GM18868 (cell line): Measurements from ENCODE around the gene USP48.
A peak's percentile ranks its signal among the peaks of the same experiment; 100 is the strongest.
"Not testable (repeated sequence)": the region's sequence is repeated elsewhere in the genome, so short reads cannot be mapped to it uniquely, and the experiment has no call there.

Source experiments
- ATAC-seq: cut with Tn5 transposase; IDR thresholded peaks from one replicate; pipeline ENCODE4 v1.9.1; 2021; ENCODE audit warnings: mild to moderate bottlenecking, moderate library complexity; ENCODE audit not compliant: unreplicated experiment

USP48 gene

DNA sequence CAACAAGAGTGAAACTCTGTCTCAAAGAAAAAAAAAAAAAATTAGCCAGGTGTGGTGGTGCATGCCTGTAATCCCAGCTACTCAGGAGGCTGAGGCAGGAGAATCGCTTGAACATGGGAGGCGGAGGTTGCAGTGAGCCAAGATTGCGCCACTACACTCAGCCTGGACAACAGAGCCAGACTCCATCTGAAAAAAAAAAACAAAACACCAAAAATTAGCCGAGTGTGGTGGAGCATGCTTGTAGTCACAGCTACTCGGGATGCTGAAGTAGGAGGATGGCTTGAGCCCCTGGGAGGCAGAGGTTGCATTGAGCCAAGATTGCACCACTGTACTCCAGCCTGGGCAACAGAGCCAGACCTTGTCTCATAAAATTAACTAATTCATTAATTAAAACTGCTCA, 6.0 kb downstream of the USP48 start:
- not testable (repeated sequence) for ATAC-seq

DNA sequence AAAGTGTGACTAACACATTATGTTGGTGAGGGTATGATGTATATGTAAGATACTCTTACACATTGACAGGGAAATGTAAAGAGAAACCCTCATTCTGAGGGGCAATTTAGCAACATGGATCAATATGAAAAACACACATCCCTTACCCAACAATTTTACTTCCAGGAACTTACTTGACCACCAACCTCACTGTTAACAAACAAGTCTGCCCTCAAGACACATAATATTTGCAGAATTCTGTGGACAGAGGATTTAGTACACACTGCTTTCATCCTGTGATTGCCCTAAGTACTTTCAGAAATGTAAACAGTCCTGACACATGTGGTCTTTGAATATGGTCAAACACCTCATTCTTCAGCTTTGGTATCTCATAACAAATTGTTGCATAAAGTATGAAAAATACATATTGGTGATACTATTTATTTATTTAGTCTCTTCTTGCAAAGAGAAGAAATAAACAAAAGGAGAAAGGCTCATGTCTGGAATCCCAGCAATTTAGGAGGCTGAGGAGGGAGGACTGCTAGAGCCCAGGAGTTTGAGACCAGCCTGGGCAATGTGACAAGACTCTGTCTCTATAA, 6.9 kb downstream of the USP48 start:
- no peak for ATAC-seq

DNA sequence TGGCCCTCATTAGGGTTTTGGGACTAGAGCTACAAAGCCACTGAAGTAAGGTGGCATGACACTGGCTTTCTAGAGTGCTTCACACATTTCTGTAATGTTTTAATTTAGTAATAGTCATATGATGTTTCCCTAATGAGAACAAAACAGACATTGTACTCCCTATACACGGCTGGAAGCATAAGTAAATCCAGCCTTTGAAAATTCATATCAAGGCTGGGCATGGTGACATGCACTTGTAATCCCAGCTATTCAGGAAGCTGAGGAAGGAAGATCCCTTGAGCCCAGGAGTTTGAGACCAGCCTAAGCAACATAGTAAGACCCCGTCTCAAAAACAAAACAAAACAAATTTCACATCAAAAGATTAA, 7.4 kb downstream of the USP48 start:
- ATAC-seq, result no peak

DNA sequence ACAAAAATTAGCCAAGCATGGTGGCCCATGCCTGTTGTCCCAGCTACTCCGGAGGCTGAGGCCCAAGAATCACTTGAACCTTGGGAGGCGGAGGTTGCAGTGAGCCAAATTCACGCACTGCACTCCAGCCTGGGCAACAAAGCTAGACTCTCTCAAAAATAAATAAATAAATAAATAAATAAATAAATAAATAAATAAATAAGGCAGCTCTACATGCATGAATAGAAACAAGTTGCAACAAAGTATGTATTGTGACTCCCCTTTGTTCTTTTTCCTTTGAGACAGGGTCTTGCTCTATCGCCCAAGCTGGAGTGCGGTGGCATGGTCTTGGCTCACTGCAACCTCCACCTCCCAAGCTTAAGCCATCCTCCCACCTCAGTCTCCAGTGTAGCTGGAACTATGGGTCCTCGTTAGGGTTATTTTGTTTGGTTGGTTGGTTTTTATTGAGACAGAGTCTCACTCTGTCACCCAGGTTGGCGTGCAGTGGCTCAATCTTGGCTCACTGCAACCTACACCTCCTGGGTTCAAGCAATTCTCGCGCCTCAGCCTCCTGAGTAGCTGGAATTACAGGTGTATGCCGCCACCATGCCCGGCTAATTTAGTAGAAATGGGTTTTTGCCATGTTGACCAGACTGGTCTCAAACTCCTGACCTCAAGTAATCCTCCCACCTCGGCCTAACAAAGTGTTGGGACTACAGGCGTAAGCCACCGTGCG, 8.0 kb downstream of the USP48 start:
- ATAC-seq, result no peak

DNA sequence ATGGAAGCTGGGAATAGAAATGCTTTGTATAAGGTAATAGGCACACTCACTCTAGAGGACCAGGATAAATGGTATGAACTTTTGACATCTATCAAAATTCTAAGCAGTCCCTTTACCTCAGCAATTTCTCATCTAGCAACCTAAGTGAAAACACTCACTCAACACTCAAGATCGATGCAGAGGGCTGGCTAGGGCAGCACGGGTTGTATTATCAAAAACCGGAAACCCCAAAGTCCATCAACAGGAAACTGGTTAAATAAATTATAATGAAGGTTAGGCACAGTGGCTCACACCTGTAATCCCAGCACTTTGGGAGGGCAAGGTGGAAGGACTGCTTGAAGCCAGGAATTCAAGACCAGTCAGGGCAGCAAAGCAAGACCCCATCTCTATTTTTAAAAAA, 9.4 kb downstream of the USP48 start:
- no peak for ATAC-seq

DNA sequence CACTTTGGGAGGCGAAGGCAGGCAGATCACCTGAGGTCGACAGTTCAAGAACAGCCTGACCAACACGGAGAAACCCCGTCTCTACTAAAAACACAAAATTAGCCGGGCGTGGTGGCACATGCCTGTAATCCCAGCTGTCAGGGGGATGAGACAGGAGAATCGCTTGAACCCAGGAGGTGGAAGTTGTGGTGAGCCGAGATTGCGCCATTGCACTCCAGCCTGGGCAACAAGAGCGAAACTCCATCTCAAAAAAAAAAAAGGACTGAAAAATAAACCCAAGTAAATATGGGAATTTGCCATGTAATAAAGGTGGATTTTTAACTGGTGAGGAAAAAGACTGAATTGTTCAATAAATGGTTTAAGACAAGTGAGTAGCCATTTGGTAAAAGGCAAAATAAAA, 11.3 kb downstream of the USP48 start:
- not testable (repeated sequence) for ATAC-seq

DNA sequence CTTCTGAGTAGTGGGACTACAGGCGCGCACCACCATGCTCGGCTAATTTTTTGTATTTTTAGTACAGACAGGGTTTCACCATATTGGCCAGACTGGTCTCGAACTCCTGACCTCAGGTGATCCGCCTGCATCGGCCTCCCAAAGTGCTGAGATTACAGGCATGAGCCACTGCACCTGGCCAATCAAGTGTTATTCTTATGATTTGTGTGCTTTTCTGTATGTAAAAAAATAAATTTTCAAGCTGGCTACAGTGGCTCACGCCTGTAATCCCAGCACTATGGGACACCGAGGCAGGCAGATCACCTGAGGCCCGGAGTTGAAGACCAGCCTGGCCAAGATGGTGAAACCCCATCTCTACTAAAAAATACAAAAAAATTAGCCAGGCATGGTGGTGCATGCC, 12.3 kb downstream of the USP48 start:
- ATAC-seq, result not testable (repeated sequence)

DNA sequence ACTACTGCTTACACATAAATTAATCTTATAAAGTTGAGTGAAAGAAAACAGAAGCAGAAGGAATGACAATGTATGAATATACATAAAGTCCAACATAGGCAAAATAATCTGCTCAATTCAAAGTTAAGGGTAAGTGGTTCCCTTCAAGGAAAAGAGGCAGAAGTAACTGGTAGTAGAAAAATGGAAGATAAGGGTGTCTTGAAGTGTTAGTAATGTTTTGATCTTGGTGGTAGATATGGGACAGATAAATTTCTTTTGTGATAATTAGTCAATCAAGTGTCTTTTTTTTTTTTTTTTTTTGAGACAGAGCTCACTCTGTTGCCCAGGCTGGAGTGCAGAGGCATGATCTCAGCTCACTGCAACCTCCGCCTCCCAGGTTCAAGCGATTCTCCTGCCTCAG, 12.7 kb downstream of the USP48 start:
- ATAC-seq, result no peak

DNA sequence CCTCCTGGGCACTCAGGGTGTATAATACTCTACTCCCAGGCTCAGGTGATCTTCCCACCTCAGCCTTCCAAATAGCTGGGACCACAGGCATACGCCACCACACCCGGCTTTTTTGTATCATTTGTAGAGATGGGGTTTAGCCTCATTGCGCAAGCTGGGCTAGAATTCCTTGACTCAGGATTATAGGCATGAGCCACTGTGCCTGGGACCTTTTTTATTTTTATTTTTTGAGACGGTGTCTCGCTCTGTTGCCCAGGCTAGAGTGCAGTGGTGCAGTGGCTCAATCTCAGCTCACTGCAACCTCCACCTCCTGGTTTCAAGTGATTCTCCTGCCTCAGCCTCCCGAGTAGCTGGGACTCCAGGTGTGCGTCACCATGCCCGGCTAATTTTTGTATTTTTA, 15.8 kb downstream of the USP48 start:
- ATAC-seq, result not testable (repeated sequence)

DNA sequence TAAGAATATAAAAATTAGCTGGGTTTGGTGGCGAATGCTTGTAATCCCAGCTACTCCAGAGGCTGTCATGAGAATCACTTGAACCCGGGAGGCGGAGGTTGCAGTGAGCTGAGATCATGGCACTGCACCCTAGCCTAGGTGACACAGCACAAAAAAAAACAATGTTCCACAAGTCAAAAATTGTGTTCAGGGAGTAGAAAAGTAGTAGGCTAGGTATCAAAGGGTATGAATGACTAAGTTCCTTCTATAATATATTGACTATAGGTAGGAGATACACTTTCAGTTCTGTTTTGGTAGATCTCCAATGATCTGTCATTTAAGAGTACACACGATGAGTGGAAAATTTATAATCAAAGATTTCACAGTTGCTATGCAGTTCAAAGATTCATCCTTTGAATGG, 16.7 kb downstream of the USP48 start:
- no peak for ATAC-seq

DNA sequence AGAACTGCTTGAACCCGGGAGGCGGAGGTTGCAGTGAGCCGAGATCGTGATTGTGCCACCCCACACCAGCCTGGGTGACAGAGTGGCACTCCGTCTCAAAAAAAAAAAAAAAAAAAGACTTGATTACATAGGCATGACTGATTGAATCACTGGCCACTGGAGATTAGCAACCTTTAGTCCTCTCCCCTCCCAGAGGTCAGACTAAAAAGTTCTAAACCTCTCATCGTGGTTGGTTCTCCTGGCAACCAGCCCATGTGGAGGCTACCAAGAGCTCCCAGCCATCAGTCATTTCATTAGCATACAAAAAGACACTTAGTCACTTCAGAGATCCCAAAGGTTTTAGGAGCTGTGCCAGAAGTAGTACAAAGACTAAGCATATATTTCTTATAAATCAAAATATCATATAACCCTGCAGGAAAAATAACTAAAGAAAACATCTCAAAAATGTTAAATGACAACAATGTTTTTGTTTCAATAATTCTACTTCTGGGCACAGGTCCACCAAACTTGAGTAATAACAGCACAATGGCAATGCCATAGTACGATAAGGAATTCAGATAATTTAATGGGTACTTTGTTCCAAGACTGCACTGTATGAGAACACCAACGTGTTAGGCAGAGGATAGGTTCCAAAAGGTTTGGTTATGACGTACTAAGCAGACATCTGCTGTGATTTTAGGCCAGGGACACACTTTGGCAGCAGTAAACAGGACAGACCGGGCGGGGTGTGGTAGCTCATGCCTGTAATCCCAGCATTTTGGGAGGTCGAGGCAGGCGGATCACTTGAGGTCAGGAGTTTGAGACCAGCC, 18.1 kb downstream of the USP48 start:
- ATAC-seq, result no peak

DNA sequence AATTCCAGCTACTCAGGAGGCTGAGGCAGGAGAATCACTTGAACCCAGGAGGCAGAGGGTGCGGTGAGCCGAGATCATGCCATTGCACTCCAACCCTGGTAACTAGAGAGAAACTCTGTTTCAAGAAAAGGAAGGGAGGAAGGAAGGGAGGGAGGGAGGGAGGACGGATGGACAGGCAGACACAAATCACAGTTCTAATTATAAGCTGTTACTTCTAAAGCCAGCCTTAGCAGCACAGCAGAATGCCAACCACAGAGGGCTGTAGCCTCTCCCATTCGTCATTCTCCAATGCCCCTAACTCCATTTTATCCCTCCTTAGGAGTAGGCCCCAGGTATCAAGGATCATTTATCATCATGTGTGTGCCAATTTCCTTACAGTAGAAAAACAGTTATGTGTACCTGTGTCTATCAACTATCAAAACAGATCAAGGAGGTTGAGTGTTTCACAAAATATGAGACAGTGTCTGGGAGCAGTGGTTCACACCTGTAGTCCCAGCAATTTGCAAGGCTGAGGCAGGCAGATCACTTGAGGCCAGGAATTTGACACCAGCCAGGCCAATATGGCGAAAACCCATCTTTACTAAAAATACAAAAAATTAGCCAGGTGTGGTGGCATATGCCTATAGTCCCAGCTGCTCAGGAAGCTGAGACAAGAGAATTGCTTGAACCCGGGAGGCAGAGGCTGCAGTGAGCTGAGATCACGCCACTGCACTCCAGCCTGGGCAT, 19.1 kb downstream of the USP48 start:
- ATAC-seq, result no peak

DNA sequence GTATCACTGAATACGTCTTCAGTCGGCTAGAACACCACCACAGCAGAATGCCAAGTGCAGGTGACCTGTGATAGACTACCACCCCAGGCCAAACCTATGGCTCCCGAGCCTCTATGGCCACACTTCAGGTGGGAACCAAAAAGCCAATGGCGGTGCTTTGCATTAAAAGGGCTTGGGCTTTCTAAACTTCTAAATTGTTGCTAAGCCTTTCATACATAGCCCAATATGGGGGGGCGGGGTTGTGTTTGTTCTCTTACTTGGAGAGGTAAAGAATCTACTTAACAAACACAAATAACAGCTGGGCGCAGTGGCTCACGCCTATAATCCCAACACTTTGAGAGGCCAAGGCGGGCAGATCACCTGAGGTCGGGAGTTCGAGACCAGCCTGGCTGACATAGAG, 19.7 kb downstream of the USP48 start:
- no peak for ATAC-seq

DNA sequence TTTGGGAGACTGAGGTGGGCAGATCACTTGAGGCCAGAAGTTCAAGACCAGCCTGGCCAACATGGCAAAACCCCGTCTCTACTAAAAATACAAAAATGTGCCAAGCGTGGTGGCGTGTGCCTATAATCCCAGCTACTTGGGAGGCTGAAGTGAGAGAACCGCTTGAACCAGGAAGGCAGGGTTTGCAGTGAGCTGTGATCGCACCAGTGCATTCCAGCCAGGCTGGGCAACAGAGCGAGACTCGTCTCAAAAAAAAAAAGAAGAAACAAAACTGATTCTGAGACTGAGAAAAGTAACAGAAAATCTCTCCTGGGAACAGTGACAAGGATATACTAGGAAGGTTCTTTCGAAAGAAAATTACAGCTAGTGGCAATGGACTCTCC, 20.9 kb downstream of the USP48 start:
- ATAC-seq, result peak; percentile 56

DNA sequence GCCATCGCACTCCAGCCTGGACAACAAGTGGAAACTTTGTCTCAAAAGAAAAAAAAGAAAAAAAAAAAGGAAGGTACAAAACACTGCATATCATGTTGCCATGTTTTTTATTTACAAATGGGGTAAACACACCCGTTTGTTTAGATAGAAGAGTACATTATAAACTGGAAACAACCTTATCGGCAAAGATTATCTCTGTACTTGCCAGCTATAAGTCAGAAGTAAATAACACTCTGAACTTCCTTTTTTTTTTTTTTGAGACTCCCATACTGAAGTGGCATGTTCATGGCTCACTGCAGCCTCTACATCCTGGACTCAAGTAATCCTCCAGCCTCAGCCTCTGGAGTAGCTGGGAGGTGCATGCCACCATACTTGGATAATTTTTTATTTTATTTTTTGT, 21.9 kb downstream of the USP48 start:
- ATAC-seq, result no peak

DNA sequence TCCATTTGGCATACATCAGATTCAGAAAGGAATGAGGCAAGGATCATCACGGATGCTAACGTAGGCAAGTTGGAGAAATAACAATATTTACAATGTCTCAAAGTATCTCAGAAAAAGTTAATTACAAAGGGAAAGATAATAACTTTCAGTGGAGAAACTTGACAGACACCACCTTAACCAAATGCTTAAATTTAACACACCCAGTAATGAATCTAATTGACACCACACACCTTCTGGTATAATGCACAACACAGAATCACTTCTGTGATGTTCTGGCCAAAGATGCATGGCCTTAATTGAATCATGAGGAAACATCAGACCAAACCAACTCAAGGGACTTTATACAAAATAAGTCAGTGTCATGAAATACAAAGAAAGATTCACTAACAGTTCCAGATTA, 23.1 kb downstream of the USP48 start:
- no peak for ATAC-seq

DNA sequence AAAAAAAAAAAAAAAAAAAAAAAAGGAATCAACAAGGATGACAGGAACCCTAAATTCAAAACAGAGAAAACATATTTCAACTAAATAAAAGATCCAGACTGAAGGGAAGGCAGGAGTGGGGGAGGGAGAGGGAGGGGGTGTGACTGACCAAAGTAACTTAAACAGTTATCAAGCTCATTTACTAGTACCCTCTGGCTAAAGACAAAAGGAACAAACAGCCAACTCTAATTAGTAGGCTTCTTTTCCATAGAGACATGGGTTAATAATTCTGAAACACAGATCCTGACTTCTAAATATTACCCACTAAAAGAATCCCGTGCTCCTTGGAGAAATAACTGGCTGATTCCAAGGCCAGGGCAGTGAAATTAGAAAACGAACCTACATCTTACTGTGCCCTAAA, 23.8 kb downstream of the USP48 start:
- ATAC-seq, result no peak

DNA sequence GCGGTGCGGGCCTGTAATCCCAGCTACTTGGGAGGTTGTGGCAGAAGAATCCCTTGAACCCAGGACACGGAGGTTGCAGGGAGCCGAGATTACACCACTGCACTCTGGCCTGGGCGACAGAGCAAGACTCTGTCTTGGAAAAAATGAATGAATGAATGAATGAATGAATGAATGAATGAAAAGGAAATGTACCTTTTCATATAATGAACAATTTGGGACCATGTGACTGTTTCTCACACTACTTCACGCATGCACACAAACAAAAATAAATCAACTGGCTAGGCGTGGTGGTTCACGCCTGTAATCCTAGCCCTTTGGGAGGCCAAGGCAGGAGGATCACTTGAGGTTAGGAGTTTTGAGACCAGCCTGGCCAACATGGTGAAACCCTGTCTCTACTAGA, 24.3 kb downstream of the USP48 start:
- no peak for ATAC-seq

DNA sequence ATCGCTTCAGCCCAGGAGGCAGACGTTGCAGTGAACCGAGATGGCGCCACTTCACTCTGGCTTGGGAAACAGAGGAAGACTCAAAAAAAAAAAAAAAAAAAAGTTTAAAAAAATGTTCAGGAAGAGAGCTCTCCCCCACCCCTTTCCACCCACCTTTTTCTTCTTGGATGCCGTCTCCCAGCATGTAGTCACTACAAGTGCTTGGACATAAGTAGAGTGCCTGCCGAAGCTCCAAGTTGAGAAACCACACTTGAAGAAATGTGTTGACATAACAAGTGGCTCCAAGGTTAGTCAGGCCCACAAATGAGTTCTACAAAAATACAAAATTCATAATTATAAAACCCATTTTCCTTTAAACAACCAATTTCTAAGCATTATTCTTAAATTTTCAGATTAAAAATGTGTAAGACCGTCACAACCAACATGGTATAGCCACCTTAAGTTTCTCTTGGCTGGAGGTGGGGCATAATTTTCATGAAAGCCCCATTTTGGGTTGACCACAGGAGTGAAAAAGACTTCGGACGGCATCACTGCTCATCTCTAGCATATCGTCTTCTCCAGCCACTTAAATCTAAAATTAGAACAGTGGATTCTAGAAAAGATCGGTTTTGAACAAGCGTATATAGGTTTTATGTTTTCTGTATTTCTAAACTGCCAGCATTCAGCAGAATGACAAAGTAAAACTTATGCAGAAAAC, 26.4 kb downstream of the USP48 start:
- no peak for ATAC-seq

DNA sequence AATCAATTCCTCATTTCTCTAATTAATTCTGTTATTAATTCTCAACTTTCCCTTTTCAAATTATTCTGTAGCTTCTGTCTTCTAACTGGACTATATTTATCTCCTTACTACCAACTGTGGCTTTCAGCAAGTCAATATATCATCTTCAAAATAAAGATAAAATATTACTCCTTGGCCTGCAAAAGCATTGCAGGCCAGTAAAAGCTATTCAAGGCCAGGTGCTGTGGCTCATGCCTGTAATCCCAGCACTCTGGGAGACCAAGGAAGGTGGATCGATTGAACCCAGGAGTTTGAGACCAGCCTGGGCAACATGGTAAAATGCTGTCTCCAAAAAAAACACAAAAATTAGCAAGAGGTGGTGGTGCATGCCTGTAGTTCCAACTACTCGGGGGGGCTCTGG, 27.9 kb downstream of the USP48 start:
- no peak for ATAC-seq

DNA sequence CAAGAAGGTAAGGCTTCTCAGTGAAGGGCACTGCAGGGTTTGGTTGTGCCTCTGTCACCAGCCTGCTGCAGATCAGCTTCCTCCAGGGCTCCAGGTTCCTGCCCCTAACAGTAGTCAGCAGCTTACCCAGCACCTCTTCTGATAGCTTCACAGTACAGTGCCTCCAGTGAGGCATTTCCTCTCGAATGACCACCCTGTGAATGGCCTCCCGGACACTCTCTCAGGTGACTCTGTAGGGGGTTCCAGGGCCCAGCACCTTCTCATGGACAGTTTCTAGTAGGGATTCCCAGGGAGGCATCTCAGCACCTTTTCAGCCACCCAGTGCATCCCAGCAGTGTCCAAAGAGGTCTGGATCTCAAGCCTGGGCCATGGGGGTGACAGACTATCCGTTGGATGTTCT, 28.4 kb downstream of the USP48 start:
- ATAC-seq, result no peak
